Aorta (tissue), 5 donors: ENCODE data around the gene C1orf198. TPM values are rescaled to one million over a fixed set of nuclear protein-coding genes. Genes with fewer than 3 reads are reported as not detected.

Experiments used
- ATAC-seq: fragments of 200-7000 bp; cut with Tn5 transposase; one replicate; pipeline ENCODE4 v1.9.1; 2022; ENCODE audit warnings: moderate library complexity; ENCODE audit not compliant: low FRiP score
- DNase-seq, 2 donors: peaks; one replicate each; pipeline ENCODE4 v3.0.0-alpha.2; 2020
- H3K27ac ChIP-seq, 2 donors: one replicate each; pipeline ENCODE4 v1.5.1; 2013; ENCODE audit warnings: low read length in 2 of 2, mild to moderate bottlenecking in 2 of 2, moderate library complexity in 2 of 2, control low read depth in 1 of 2, inconsistent platforms in 1 of 2, low read depth in 1 of 2
- H3K27me3 ChIP-seq, 2 donors: one replicate each; pipeline ENCODE4 v1.6.1; 2013; ENCODE audit warnings: control low read depth in 1 of 2, low read length in 1 of 2, mild to moderate bottlenecking in 1 of 2, moderate library complexity in 1 of 2; ENCODE audit not compliant: insufficient read depth in 2 of 2, control insufficient read depth in 1 of 2
- H3K36me3 ChIP-seq, 2 donors: one replicate each; pipeline ENCODE4 v1.6.1; 2013; ENCODE audit warnings: control low read depth in 1 of 2, low read length in 1 of 2, mild to moderate bottlenecking in 1 of 2; ENCODE audit not compliant: insufficient read depth in 2 of 2, control insufficient read depth in 1 of 2
- H3K4me1 ChIP-seq, 2 donors: one replicate each; pipeline ENCODE4 v1.6.1; 2013; ENCODE audit warnings: low read length in 2 of 2, control low read depth in 1 of 2, mild to moderate bottlenecking in 1 of 2, moderate library complexity in 1 of 2; ENCODE audit not compliant: insufficient read depth in 2 of 2, control insufficient read depth in 1 of 2
- H3K4me3 ChIP-seq, 2 donors: one replicate each; pipeline ENCODE4 v1.5.1; 2013; ENCODE audit warnings: low read length in 2 of 2, control low read depth in 1 of 2, mild to moderate bottlenecking in 1 of 2
- H3K9me3 ChIP-seq: one replicate; pipeline ENCODE4 v1.6.1; 2013; ENCODE audit warnings: mild to moderate bottlenecking, low read length; ENCODE audit not compliant: control insufficient read depth
- WGBS, 2 donors: extraction: QIAGEN DNeasy Blood & Tissue Kit; methylation state at CpG; one replicate each; pipeline ENCODE4 v1.1.7; 2013; 5-methylcytosine and 5-hydroxymethylcytosine counted together
- intact Hi-C, 2 donors: fragments of 100-400 bp; cut with DNase I; formaldehyde crosslinking; loops; one replicate each; pipeline versions ENCODE4 v1.14.2 to v1.15.0; 2022
- polyA plus RNA-seq, 2 donors: library from polyadenylated mRNA; stranded (reverse); fragments of 200-250 nt; gene quantifications; one replicate each; pipeline ENCODE4 v1.2.3, GENCODE V29; 2013
- total RNA-seq, 2 donors: library from RNA; stranded (reverse); fragmentation: NEBNext Ultra II Directional; extraction: Animal tissue kit (Norgen Biotek cat#: 25700); gene quantifications; one replicate each; pipeline ENCODE4 v1.2.1, GENCODE V29; 2021
- donor health status: healthy with polysubstance abuse.
- donor health status: Bipolar disorder and iron deficiency.
- donor health status: DM: no; HTN: no; CAD: no.
- donor health status: DM: no; HTN: no; CAD: no.
- donor health status: DM: yes; HTN: yes; CAD: no.

Gene C1orf198
- total and polyA plus RNA-seq, 4 donors: 61.2 to 172 (median 114) TPM

DNA sequence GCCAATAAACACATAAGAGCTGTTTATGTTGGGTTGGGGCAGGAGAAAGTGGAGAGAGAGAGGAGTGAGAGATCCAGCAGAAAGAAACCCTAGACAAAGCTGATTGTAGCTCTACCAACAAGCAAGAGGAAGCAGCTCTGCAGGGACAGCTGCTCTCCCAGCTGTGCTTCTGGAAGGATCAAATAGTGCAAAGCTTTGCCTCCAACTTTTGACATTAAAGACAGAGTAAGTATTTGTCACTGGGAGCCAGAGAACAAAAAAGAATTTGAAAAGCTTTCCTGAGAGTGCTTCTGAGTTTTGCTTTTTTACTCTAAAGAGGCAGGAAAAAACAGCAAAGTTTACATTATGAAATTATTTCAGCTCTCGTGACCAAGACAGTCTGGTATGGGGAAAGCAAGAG, 28.5 kb upstream of the C1orf198 start:
- no peak for DNase-seq
- Histone ChIP-seq H3K36me3 (no peaks in the 10 kb centered on the region), H3K27me3 (no peaks in the 10 kb centered on the region), H3K4me3 (no peak overlapping the region), H3K9me3 (no peaks in the 10 kb centered on the region), H3K27ac (peak overlapping the region in 1 of 2 donors; percentile 47), H3K4me1 (peaks cover 0 to 9% of the 10 kb centered on the region in 2 donors)
- 3 to 5% methylated on average over 1 of the region's 1 CpG for WGBS, 2 donors
- no peak for ATAC-seq
- intact Hi-C loops: no loop called here

DNA sequence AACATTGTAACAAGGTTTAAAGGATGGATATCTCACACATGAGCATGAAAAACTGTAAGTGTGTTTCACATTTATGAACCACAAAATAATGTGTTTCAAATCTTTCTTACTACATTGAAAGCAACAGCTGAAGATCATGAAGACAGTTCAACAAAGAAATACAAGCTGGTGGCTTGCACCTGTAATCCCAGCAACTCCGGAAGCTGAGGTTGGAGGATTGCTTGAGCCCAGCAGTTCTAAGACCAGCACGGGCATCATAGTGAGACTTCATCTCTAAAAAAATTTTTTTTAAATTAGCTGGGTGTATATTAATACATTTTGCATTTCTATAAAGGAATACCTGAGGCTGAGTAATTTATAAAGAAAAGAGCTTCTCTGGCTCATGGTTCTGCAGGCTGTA, 27.1 kb upstream of the C1orf198 start:
- no peaks in the 10 kb centered on the region for H3K27me3 ChIP-seq
- peaks cover 0 to 9% of the 10 kb centered on the region in 2 donors for H3K4me1 ChIP-seq
- H3K4me3 ChIP-seq: no peak overlapping the region
- H3K9me3 ChIP-seq: no peaks in the 10 kb centered on the region
- 94 to 96% methylated on average over 2 of the region's 2 CpGs for WGBS, 2 donors
- no peak for DNase-seq
- intact Hi-C loops: no loop called here
- no peaks in the 10 kb centered on the region for H3K36me3 ChIP-seq
- H3K27ac ChIP-seq: no peak overlapping the region
- ATAC-seq: no peak

DNA sequence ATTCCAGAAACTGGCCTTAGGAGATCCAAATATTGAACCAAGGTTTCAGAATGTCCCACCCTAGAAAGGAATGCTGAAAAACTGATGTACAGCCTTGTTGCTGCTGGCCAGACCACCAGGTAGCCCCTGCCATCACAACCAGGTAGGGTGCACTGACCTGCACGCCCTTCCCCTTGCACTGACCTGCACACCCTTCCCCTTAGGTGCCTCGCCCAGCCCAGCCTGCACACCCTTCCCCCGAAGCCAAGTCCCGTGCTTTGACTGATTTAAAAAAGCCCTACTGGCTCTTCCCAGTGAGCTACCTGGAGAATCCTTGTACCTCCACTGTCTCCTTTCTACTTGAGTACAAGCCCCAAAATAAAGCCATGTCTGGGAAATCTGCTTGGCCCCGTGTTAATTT, 26.3 kb upstream of the C1orf198 start:
- Histone ChIP-seq H3K27ac (no peak overlapping the region), H3K4me3 (no peak overlapping the region), H3K36me3 (no peaks in the 10 kb centered on the region), H3K27me3 (no peaks in the 10 kb centered on the region), H3K9me3 (no peaks in the 10 kb centered on the region), H3K4me1 (peaks cover 0 to 9% of the 10 kb centered on the region in 2 donors)
- DNase-seq (no peak), ATAC-seq (no peak)
- 93 to 97% methylated on average over 5 of the region's 5 CpGs for WGBS, 2 donors
- intact Hi-C loops: no loop called here

DNA sequence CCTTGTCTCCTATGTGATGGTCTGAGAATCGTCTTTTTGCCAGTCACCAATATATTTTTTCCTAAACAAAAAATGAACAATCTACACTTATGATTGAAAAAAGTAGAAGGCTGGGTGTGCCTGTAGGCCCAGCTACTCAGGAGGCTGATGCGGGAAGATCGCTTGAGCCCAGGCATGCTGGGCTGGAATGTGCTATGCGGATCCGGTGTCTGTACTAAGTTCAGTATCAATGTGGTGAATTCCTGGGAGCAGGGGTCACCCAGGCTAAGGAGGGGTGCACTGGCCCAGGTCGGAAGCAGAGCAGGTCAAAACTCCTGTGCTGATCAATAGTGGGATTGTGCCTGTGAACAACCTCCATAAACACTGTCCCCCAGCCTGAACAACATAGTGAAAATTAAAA, 25.7 kb upstream of the C1orf198 start:
- intact Hi-C loops: no loop called here
- ATAC-seq: no peak

DNA sequence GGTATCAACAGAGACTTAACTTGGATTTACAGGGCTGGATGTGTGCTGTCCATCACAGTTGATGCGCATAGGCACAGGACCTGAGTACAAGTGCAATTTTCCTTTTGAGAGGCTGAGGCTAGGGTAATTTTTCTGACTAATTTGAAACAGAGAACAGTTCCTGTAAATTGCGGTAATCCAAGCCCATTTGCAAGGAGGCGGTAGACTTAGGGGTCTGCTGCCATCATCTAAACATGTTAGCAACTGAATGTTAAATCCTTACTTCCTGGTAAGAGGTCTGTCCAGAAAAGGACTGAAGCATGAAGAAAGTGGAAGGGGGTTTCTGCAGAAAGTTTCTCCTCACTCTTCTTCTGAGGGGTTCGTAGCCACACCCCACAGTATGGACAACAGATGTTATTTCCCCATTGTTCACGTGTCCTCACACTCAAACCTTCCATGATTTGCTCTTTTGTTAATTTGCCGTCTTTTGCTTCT, 23.7 kb upstream of the C1orf198 start:
- H3K4me1 ChIP-seq: peaks cover 0 to 2% of the 10 kb centered on the region in 2 donors
- H3K4me3 ChIP-seq: no peak overlapping the region
- no peaks in the 10 kb centered on the region for H3K36me3 ChIP-seq
- no peak for ATAC-seq
- intact Hi-C loops: no loop called here
- no peaks in the 10 kb centered on the region for H3K27me3 ChIP-seq
- DNase-seq: no peak
- no peak overlapping the region for H3K27ac ChIP-seq
- 95% methylated on average over 6 of the region's 6 CpGs for WGBS, 2 donors
- no peaks in the 10 kb centered on the region for H3K9me3 ChIP-seq

More for the DNA sequence above, 25.7 kb upstream of the C1orf198 start:
- Histone ChIP-seq H3K36me3 (no peaks in the 10 kb centered on the region), H3K4me3 (no peak overlapping the region), H3K4me1 (peaks cover 0 to 9% of the 10 kb centered on the region in 2 donors), H3K27ac (no peak overlapping the region), H3K27me3 (no peaks in the 10 kb centered on the region), H3K9me3 (no peaks in the 10 kb centered on the region)
- WGBS, 2 donors: 95 to 97% methylated on average over 6 of the region's 6 CpGs
- DNase-seq: no peak

DNA sequence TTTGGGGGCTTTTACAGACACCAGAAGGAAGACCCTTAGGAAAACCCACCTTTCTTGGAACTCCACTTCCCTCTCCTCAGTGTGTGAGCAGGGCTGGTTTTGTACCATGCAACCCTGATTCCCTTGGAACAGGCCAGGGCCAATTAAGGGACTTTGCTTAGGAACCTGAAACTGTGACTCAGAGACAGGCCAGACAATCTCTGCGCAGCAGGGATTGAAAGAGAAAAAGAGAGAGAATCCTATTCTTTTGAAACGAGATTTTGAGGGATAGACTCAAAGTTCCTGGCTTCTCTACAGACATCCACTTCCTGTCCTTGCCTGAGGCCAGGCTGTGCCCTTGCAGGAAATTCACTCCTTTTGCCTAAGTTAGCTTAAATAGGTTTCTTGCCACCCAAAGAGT, 23.1 kb upstream of the C1orf198 start:
- no peak overlapping the region for H3K4me3 ChIP-seq
- WGBS, 2 donors: 47 to 51% methylated on average over 2 of the region's 2 CpGs
- H3K27me3 ChIP-seq: no peaks in the 10 kb centered on the region
- intact Hi-C loops: no loop called here
- ATAC-seq (no peak), DNase-seq (no peak)
- H3K27ac ChIP-seq: peak overlapping the region in 1 of 2 donors; percentile 20
- H3K9me3 ChIP-seq: no peaks in the 10 kb centered on the region
- H3K4me1 ChIP-seq: peaks cover 0 to 2% of the 10 kb centered on the region in 2 donors
- no peaks in the 10 kb centered on the region for H3K36me3 ChIP-seq

DNA sequence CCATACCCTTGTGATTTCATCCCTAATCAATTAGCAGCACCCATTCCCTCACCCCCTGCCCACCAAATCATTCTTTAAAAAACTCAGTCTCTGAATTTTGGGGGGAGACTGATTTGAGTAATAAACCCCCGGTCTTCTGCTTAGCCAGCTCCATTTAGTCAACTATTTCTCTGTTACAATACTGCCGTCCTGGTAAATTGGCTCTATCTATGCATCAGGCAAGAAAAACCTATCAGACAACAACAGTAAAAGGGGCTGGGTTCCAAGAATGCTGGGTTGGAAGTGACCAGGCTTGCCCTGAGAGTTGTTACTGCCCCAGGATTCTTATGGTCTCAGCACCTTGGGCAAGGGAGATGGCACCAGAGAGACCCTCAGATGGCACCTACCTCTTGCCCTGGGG, 16.3 kb upstream of the C1orf198 start:
- no peaks in the 10 kb centered on the region for H3K27me3 ChIP-seq
- no peak overlapping the region for H3K4me3 ChIP-seq
- WGBS, 2 donors: 94 to 95% methylated on average over 2 of the region's 2 CpGs

DNA sequence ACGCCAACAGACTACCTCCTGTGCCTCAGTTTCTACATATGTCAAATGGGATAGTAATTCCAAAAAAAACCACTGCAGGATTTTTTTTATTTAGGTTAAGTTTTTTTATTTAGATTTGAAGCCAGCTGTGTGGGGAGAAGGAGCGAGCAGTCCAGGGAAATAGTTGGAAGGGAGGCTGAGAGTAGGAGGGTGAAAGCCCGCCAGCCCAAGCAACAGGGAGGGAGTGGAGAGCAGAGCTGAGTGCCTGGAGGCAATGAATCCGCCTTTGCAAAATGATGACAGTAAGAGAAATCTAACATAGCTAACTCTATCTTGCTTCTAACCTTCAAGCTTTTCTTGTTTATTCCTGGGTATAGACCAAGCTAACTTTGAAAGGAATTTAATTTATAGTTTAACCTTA, 15.6 kb upstream of the C1orf198 start:
- no peaks in the 10 kb centered on the region for H3K27me3 ChIP-seq
- no peak overlapping the region for H3K27ac ChIP-seq
- ATAC-seq: no peak
- intact Hi-C loops: no loop called here
- H3K4me1 ChIP-seq: no peaks in the 10 kb centered on the region
- H3K9me3 ChIP-seq: peaks cover 4% of the 10 kb centered on the region
- 39 to 51% methylated on average over 4 of the region's 4 CpGs for WGBS, 2 donors
- no peak for DNase-seq
- H3K36me3 ChIP-seq: no peaks in the 10 kb centered on the region
- H3K4me3 ChIP-seq: no peak overlapping the region

More for the DNA sequence above, 16.3 kb upstream of the C1orf198 start:
- no peak for ATAC-seq
- Histone ChIP-seq H3K27ac (no peak overlapping the region), H3K4me1 (no peaks in the 10 kb centered on the region), H3K36me3 (no peaks in the 10 kb centered on the region), H3K9me3 (peaks cover 4% of the 10 kb centered on the region)
- intact Hi-C loops: no loop called here
- no peak for DNase-seq

DNA sequence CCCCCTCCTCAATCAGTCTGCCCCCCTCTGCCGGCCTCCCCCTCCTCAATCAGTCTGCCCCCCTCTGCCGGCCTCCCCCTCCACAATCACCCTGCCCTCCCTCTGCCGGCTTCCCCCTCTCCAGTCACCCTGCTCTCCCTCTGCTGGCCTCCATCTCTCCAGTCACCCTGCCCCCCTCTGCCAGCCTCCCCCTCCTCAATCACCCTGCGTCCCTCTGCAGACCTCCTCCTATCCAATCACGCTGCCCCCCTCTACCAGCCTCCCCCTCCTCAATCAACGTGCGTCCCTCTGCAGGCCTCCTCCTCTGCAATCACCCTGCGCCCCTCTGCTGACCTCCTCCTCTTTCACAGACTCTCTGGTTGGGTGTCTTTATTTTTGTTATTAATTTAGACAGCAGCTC, 11.5 kb upstream of the C1orf198 start:
- DNase-seq (no peak), ATAC-seq (no peak)
- no peaks in the 10 kb centered on the region for H3K4me1 ChIP-seq
- intact Hi-C loops: no loop called here
- no peaks in the 10 kb centered on the region for H3K9me3 ChIP-seq
- no peak overlapping the region for H3K27ac ChIP-seq
- 76 to 84% methylated on average over 8 of the region's 8 CpGs for WGBS, 2 donors
- H3K4me3 ChIP-seq: no peak overlapping the region
- H3K36me3 ChIP-seq: no peaks in the 10 kb centered on the region
- H3K27me3 ChIP-seq: no peaks in the 10 kb centered on the region
